ENCODE measurements around the gene LARP4.

DNA sequence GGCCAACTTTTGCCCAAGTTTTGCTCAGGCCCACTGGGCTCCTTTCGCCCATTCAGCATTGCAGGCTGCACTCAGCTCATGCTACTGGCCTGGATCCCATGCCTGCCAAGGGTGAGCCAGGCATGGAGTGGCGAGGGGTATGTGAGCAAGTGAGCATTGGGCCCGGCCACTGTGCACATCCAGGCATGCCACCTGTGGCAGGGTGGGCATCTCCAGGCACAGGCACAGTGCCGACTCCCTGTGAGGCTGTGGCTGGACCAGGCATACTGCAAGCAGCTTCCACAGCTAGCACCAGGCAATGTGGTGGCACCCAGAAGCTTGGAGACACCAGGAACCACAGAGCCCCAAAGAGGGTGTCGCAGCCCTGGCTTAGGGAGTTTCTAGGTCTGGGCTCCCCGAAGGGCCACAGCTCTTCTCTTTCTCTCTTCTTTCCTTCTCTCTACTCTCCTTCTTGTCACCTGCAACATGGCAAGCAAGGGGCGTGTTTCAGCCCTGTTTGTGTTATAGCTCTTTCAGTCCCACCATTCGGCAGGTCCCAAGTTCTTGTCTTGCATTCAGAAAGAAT lies 19.8 kb upstream of the LARP4 start:
- TF ChIP-seq, protein P1, sequence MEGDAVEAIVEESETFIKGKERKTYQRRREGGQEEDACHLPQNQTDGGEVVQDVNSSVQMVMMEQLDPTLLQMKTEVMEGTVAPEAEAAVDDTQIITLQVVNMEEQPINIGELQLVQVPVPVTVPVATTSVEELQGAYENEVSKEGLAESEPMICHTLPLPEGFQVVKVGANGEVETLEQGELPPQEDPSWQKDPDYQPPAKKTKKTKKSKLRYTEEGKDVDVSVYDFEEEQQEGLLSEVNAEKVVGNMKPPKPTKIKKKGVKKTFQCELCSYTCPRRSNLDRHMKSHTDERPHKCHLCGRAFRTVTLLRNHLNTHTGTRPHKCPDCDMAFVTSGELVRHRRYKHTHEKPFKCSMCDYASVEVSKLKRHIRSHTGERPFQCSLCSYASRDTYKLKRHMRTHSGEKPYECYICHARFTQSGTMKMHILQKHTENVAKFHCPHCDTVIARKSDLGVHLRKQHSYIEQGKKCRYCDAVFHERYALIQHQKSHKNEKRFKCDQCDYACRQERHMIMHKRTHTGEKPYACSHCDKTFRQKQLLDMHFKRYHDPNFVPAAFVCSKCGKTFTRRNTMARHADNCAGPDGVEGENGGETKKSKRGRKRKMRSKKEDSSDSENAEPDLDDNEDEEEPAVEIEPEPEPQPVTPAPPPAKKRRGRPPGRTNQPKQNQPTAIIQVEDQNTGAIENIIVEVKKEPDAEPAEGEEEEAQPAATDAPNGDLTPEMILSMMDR (conservative IDR thresholded peaks at IDR 0.05 in 1 of 2, IDR thresholded peaks at IDR 0.05 in 1 of 2; ENCODE audit: low read depth in 1 of 2, low read length in 2 of 2), result no peak
- TF ChIP-seq EZH2 (IDR thresholded peaks at IDR 0.05; ENCODE audit: low read length, missing control alignments), result no peak
